ENCODE results near the gene CAMK2G.
"Not testable (repeated sequence)": the region's sequence is repeated elsewhere in the genome, so short reads cannot be mapped to it uniquely, and the experiment has no call there.

The CAMK2G gene

DNA sequence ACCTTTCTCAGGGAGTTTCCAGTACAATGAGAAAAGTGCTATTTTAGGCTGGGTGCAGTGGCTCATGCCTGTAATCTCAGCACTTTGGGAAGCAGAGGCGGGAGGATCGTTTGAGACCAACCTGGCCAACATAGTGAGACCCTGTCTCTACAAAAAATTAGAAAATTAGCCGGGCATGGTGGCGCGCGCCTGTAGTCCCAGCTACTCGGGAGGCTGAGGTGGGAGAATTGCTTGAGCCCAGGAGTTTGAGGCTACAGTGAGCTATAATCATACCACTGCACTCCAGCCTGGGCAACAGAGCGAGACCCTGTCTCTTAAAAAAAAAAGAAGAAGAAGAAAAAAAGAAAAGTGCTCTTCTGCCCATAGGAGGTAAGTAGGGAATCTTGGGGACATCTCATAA lies 78.3 kb downstream of the CAMK2G start:
- not testable (repeated sequence) for H2BK15ac ChIP-seq (ENCODE audit: low read length); H4K91ac ChIP-seq (ENCODE audit: low read depth, low read length, poor library complexity); H3K27ac ChIP-seq (replicated peaks; ENCODE audit: low read length); H2AFZ ChIP-seq (ENCODE audit: low read length); H2BK5ac ChIP-seq (ENCODE audit: low read length); H3K4ac ChIP-seq (ENCODE audit: low read length); H2BK12ac ChIP-seq (ENCODE audit: low read length); H3K14ac ChIP-seq (ENCODE audit: low read length); H3K9ac ChIP-seq (ENCODE audit: low read depth, low read length, poor library complexity); H3K4me1 ChIP-seq (ENCODE audit: control insufficient read depth in 2 of 2, insufficient read depth in 1 of 2, low read depth in 1 of 2, low read length in 2 of 2); H3K79me1 ChIP-seq (ENCODE audit: low read depth, low read length); H2BK120ac ChIP-seq (ENCODE audit: low read depth, low read length); H3K23ac ChIP-seq (ENCODE audit: low read depth, low read length, poor library complexity); H3K4me3 ChIP-seq (ENCODE audit: low read length in 2 of 2); H4K8ac ChIP-seq (ENCODE audit: low read depth, low read length); DNase-seq (ENCODE audit: low spot score); H3K27me3 ChIP-seq (ENCODE audit: control insufficient read depth in 3 of 3, insufficient read depth in 3 of 3, low read depth in 1 of 3, low read length in 3 of 3); H3K9me3 ChIP-seq (replicated peaks in 1 of 2; ENCODE audit: control insufficient read depth in 2 of 2, insufficient read depth in 1 of 2, low read depth in 1 of 2, low read length in 2 of 2); H2AK5ac ChIP-seq (ENCODE audit: low read depth, low read length); H3K4me2 ChIP-seq (ENCODE audit: insufficient read depth, low read length, poor library complexity, severe bottlenecking); H3K18ac ChIP-seq (ENCODE audit: low read length)
- no CpG with 5 or more reads among the region's 8 CpGs for WGBS, 2 donors (ENCODE audit: extremely low coverage in 2 of 2, insufficient read length in 2 of 2, insufficient replicate concordance in 1 of 2)
- H3K36me3 ChIP-seq (replicated peaks in 1 of 2; ENCODE audit: control insufficient read depth in 2 of 2, insufficient read depth in 2 of 2, low read length in 2 of 2), result peaks cover 58 to 95% of the 10 kb centered on the region in 2 donors

DNA sequence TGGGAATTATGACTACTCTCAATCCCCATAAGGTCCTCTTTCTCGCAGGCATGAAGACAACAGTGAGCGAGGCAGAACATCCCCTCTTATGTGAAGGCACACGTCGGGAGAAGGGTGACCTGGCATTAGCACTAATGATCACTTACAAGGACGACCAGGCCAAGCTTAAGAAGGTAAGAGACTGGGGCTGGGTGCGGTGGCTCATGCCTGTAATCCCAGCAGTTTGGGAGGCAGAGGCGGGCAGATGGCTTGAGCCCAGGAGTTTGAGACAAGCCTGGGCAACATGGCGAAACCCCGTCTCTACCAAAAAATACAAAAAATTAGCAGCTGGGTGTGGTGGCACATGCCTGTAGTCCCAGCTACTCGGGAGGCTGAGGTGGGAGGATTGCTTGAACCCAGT lies 78.9 kb downstream of the CAMK2G start:
- H3K18ac ChIP-seq (ENCODE audit: low read length); H3K4me1 ChIP-seq (ENCODE audit: control insufficient read depth in 2 of 2, insufficient read depth in 1 of 2, low read depth in 1 of 2, low read length in 2 of 2); H4K8ac ChIP-seq (ENCODE audit: low read depth, low read length); H2BK5ac ChIP-seq (ENCODE audit: low read length); DNase-seq (ENCODE audit: low spot score); H2BK12ac ChIP-seq (ENCODE audit: low read length); H3K23ac ChIP-seq (ENCODE audit: low read depth, low read length, poor library complexity); H3K9ac ChIP-seq (ENCODE audit: low read depth, low read length, poor library complexity); H3K4ac ChIP-seq (ENCODE audit: low read length); H3K4me3 ChIP-seq (ENCODE audit: low read length in 2 of 2); H4K91ac ChIP-seq (ENCODE audit: low read depth, low read length, poor library complexity); H3K79me1 ChIP-seq (ENCODE audit: low read depth, low read length); H3K14ac ChIP-seq (ENCODE audit: low read length); H2AFZ ChIP-seq (ENCODE audit: low read length); H3K27ac ChIP-seq (replicated peaks; ENCODE audit: low read length); H3K9me3 ChIP-seq (replicated peaks in 1 of 2; ENCODE audit: control insufficient read depth in 2 of 2, insufficient read depth in 1 of 2, low read depth in 1 of 2, low read length in 2 of 2); H2BK15ac ChIP-seq (ENCODE audit: low read length); H3K27me3 ChIP-seq (ENCODE audit: control insufficient read depth in 3 of 3, insufficient read depth in 3 of 3, low read depth in 1 of 3, low read length in 3 of 3); H2AK5ac ChIP-seq (ENCODE audit: low read depth, low read length); H2BK120ac ChIP-seq (ENCODE audit: low read depth, low read length); H3K4me2 ChIP-seq (ENCODE audit: insufficient read depth, low read length, poor library complexity, severe bottlenecking): not testable (repeated sequence)
- peaks cover 59 to 94% of the 10 kb centered on the region in 2 donors for H3K36me3 ChIP-seq (replicated peaks in 1 of 2; ENCODE audit: control insufficient read depth in 2 of 2, insufficient read depth in 2 of 2, low read length in 2 of 2)
- no CpG with 5 or more reads among the region's 10 CpGs for WGBS, 2 donors (ENCODE audit: extremely low coverage in 2 of 2, insufficient read length in 2 of 2, insufficient replicate concordance in 1 of 2)

DNA sequence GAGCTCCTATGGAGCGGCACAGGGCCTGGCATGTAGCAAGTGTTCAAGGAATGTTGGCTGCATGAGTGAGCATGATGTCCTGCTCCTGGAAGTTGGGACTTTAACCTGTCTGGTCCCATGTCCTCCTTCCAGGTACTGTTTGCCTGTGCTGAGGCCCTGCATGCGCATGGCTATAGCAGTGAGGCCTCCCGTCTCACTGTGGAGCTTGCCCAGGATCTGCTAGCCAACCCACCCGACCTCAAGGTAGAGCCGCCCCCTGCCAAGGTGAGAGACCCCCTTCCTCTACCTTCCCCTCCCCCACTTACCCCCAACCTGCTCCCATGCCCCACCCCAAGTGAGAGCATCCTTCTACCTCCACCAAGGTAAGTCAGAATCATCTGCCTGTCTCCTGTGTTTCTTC lies 80.9 kb downstream of the CAMK2G start:
- Histone ChIP-seq H4K91ac (ENCODE audit: low read depth, low read length, poor library complexity) (no peak overlapping the region), H2BK120ac (ENCODE audit: low read depth, low read length) (no peak overlapping the region), H3K27me3 (ENCODE audit: control insufficient read depth in 3 of 3, insufficient read depth in 3 of 3, low read depth in 1 of 3, low read length in 3 of 3) (no peaks in the 10 kb centered on the region)

DNA sequence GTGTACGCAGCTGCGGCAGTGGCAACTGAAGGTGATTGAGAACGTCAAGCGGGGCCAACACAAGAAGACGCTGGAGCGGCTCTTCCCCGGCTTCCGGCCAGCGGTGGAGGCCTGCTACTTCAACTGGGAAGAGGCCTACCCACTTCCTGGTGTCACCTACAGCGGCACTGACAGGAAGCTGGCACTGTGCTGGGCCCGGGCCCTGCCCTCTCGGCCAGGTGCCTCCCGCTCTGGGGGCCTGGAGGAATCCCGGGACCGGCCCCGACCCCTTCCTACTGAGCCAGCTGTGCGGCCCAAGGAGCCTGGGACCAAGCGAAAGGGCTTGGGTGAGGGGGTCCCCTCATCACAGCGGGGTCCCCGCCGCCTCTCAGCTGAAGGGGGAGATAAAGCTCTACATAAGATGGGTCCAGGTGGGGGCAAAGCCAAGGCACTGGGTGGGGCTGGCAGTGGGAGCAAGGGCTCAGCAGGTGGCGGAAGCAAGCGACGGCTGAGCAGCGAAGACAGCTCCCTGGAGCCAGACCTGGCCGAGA lies 82.4 kb downstream of the CAMK2G start:
- H2BK120ac ChIP-seq (ENCODE audit: low read depth, low read length), result no peak overlapping the region
- no peak overlapping the region for H3K14ac ChIP-seq (ENCODE audit: low read length)
- H3K79me1 ChIP-seq (ENCODE audit: low read depth, low read length), result peaks cover 4% of the 10 kb centered on the region
- H3K9me3 ChIP-seq (replicated peaks in 1 of 2; ENCODE audit: control insufficient read depth in 2 of 2, insufficient read depth in 1 of 2, low read depth in 1 of 2, low read length in 2 of 2), result peaks cover 0 to 6% of the 10 kb centered on the region in 2 donors
- H3K4me2 ChIP-seq (ENCODE audit: insufficient read depth, low read length, poor library complexity, severe bottlenecking), result no peak overlapping the region
- no peak overlapping the region for H3K18ac ChIP-seq (ENCODE audit: low read length)
- no peak overlapping the region for H2BK15ac ChIP-seq (ENCODE audit: low read length)
- no peaks in the 10 kb centered on the region for H3K4me1 ChIP-seq (ENCODE audit: control insufficient read depth in 2 of 2, insufficient read depth in 1 of 2, low read depth in 1 of 2, low read length in 2 of 2)
- H3K4ac ChIP-seq (ENCODE audit: low read length), result no peak overlapping the region
- no peak overlapping the region for H2AFZ ChIP-seq (ENCODE audit: low read length)
- H3K23ac ChIP-seq (ENCODE audit: low read depth, low read length, poor library complexity), result no peak overlapping the region
- H3K36me3 ChIP-seq (replicated peaks in 1 of 2; ENCODE audit: control insufficient read depth in 2 of 2, insufficient read depth in 2 of 2, low read length in 2 of 2), result peaks cover 50 to 78% of the 10 kb centered on the region in 2 donors
- H3K27me3 ChIP-seq (ENCODE audit: control insufficient read depth in 3 of 3, insufficient read depth in 3 of 3, low read depth in 1 of 3, low read length in 3 of 3), result no peaks in the 10 kb centered on the region
- no peak overlapping the region for H2BK5ac ChIP-seq (ENCODE audit: low read length)
- H3K9ac ChIP-seq (ENCODE audit: low read depth, low read length, poor library complexity), result no peak overlapping the region
- no peak overlapping the region for H2BK12ac ChIP-seq (ENCODE audit: low read length)
- no peak overlapping the region for H3K27ac ChIP-seq (replicated peaks; ENCODE audit: low read length)
- H4K91ac ChIP-seq (ENCODE audit: low read depth, low read length, poor library complexity), result no peak overlapping the region
- no peak for DNase-seq (ENCODE audit: low spot score)
- H4K8ac ChIP-seq (ENCODE audit: low read depth, low read length), result no peak overlapping the region
- H2AK5ac ChIP-seq (ENCODE audit: low read depth, low read length), result no peak overlapping the region
- no CpG with 5 or more reads among the region's 26 CpGs for WGBS, 2 donors (ENCODE audit: extremely low coverage in 2 of 2, insufficient read length in 2 of 2, insufficient replicate concordance in 1 of 2)
- H3K4me3 ChIP-seq (ENCODE audit: low read length in 2 of 2), result no peak overlapping the region

More for the DNA sequence above, 80.9 kb downstream of the CAMK2G start:
- H3K14ac ChIP-seq (ENCODE audit: low read length), result no peak overlapping the region
- no peak overlapping the region for H4K8ac ChIP-seq (ENCODE audit: low read depth, low read length)
- H3K23ac ChIP-seq (ENCODE audit: low read depth, low read length, poor library complexity), result no peak overlapping the region
- no peak overlapping the region for H3K4me3 ChIP-seq (ENCODE audit: low read length in 2 of 2)
- H2BK12ac ChIP-seq (ENCODE audit: low read length), result no peak overlapping the region
- no peak overlapping the region for H2BK15ac ChIP-seq (ENCODE audit: low read length)
- no peak overlapping the region for H3K18ac ChIP-seq (ENCODE audit: low read length)
- H3K9me3 ChIP-seq (replicated peaks in 1 of 2; ENCODE audit: control insufficient read depth in 2 of 2, insufficient read depth in 1 of 2, low read depth in 1 of 2, low read length in 2 of 2), result peaks cover 0 to 6% of the 10 kb centered on the region in 2 donors
- H2AK5ac ChIP-seq (ENCODE audit: low read depth, low read length), result no peak overlapping the region
- H3K27ac ChIP-seq (replicated peaks; ENCODE audit: low read length), result no peak overlapping the region
- H3K79me1 ChIP-seq (ENCODE audit: low read depth, low read length), result peaks cover 4% of the 10 kb centered on the region
- H3K9ac ChIP-seq (ENCODE audit: low read depth, low read length, poor library complexity), result no peak overlapping the region
- no peak overlapping the region for H3K4me2 ChIP-seq (ENCODE audit: insufficient read depth, low read length, poor library complexity, severe bottlenecking)
- no CpG with 5 or more reads among the region's 5 CpGs for WGBS, 2 donors (ENCODE audit: extremely low coverage in 2 of 2, insufficient read length in 2 of 2, insufficient replicate concordance in 1 of 2)
- DNase-seq (ENCODE audit: low spot score), result no peak
- H3K4ac ChIP-seq (ENCODE audit: low read length), result no peak overlapping the region
- H2AFZ ChIP-seq (ENCODE audit: low read length), result no peak overlapping the region
- H3K36me3 ChIP-seq (replicated peaks in 1 of 2; ENCODE audit: control insufficient read depth in 2 of 2, insufficient read depth in 2 of 2, low read length in 2 of 2), result peaks cover 61 to 90% of the 10 kb centered on the region in 2 donors
- no peak overlapping the region for H2BK5ac ChIP-seq (ENCODE audit: low read length)
- no peaks in the 10 kb centered on the region for H3K4me1 ChIP-seq (ENCODE audit: control insufficient read depth in 2 of 2, insufficient read depth in 1 of 2, low read depth in 1 of 2, low read length in 2 of 2)

Data from neuronal stem cell (in vitro differentiated cells).